T-helper 2 cell (primary cell): ENCODE results near the gene TNNI3K.

Experiments used
- DNase-seq, 5 experiments: peaks; one replicate each; pipeline versions ENCODE4 v3.0.0 to v3.0.0-alpha.2; 2012 to 2022

Gene TNNI3K

DNA sequence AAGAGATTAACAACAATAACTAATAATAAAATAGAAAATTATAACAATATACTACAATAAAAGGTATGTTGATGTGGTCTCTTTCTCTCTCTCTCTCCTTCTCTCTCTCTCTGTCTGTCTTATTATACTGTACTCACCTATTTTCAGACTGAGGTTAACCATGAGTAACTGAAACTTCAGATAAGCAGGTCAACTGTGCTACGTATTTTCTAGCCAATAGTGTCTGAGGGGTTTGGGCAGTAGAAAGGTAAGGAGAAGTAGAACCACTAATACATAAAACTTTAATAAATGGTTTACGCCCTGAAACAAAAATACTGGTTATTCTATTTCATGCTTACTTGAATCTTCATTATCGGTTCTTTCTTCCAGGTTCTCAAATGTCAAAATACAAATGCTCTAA is 348.2 kb downstream of the TNNI3K start:
- DNase-seq: no peak

DNA sequence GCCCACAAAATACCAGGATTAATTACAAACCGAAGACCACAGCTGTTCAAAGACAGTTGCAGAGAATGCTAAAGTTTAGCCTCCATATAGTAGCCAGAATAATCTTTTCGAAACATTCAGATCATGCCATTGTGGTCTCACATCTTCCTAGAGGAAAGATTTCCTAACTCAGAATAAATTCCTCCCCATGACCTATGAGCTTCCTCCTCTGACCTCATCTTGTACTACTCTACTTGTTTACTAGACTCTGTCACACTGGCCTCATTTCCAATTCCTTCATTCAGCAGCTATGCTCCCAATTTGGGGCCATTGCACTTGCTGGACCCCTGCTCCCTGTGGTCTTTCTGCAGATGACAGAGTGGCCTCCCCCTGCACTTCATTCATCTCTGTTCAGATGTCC is 349.0 kb downstream of the TNNI3K start:
- DNase-seq: no peak

DNA sequence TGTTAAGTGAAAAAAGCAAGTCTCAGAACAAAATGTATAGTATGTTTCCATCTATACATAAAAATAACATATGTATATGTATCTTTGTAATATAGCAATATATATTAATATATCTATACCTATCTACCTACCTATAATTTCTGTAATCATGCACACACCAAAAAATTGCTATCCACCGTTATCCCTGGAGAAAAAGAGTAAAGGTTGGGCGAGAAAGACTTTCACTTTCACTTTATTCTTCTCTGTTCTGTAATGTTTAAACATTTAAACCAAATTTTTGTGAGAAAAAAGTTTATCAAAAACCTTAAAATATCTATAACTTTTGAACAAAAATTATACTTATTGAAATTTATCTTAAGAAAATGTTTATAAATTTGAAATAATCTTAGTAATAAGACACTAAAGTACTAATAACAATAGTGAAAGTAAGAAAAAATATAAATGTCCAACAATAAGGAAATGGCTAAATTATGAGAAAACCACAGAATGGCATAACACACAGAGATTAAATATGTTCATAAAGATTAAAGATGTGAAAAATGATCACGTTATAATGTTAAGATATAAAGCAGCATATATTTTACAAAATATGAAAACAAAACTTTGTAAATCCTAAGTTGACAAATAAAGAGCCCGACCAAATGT is 351.2 kb downstream of the TNNI3K start:
- no peak for DNase-seq

DNA sequence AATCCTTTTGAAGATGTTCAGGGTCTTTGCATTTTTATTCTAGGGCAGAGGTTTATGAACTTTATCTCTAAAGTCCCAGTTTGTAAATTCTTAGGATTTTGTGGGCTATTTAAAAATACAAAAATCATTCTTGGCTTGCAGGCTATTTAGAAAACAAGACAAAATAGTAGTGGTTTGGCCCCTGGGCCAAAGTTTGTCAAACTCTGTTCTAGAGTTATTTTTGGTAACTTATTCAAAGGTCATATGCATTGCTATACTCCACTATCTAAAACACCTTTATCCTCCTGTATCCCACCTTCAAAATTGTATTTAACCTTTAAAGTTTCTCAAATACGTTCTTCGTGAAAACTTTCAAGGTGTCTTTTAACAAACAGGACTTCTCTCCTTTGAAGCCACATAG is 352.7 kb downstream of the TNNI3K start:
- DNase-seq: no peak

DNA sequence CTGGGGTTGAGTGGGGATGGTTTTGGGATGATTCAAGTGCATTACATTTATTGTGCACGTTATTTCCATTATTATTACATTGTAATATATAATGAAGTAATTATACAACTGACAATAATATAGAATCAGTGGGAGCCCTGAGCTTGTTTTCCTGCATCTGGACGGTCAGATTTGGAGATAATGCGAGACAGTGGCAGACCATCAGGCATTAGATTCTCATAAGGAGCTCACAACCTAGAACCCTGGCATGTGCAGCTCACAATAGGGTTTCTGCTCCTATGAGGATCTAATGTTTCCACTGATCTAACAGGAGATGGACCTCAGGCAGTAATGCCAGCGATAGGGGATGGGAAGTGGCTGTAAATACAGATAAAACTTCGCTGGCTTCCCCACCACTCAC is 355.1 kb downstream of the TNNI3K start:
- no peak for DNase-seq

DNA sequence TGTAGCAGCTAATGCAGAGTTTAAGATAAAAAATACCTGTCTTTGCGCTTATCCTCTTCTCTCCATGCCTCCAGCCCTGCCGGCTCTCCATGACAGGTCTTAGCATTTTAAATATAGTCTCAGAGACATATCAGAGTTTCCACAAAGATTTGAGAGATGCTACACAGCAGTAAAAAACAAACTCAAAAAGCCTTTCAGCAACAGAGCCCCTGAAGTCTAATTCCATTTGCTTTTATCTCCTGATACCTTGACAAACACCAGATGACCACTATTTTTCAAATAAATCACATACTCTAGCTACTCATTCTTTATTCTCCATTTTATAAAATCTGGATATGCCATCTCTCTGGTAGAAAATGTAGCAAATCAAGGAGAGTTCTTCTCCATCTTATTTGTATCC is 356.8 kb downstream of the TNNI3K start:
- DNase-seq: no peak

DNA sequence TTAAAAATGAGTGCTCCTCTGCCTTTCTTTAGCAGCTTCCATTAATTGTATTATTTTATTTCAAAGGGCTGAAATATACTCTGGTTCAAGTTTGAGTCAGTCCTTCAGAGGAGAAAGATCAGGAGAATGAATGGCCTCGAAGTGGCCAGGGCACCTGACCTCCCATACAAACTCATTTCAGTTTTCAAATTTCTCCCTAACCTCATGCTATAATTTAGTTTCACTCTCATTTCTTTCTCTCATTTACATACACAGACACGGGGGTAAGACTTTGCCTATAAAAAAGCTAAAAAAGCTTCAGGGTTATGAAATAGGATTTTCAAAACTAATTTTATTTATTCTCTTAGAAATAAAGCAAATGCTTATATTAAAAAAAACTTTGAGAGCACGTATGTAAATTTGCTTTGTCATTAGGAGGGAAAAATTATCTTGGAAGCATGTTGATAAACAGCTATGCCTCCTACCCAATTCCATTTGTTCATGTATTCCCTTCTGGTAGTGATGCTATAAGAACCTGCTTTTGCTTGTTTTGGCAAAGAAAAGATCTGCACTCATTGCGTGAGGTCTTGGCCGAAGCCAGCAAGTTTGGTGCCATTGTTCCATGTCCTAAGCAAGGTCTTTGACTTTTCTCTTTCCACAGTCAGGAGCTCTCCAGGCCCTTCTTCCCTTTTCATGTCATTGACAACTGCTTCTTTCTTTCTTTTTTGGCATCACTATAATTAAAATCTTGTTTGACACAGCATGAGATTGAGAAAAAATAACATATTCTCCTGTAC is 357.6 kb downstream of the TNNI3K start:
- no peak for DNase-seq
